ENCODE measurements around the gene LCAT.
A peak's percentile ranks its signal among the peaks of the same experiment; 100 is the strongest.

The LCAT gene

DNA sequence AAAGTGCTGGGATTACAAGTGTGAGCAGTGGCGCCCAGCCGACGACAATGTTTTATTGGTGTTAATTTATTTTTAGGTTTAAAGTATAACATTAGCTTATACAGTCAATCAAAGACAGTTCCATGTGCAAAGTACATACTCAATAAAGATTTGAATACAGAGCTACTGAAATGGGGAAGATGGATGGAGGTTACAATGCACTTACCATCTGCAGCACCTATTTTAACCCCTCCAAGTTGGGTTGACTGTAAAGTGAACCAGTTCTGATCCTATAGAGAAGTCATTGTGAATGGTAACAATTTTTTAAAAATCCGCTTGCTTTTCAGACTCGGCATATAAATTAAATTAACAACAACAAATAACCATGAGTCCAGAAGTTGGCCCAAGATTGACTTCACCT lies 51.5 kb downstream of the LCAT start:
- peak overlapping the region; percentile 78 for H3K27ac ChIP-seq
- TF ChIP-seq ZFX (IDR thresholded peaks at IDR 0.05; ENCODE audit: borderline replicate concordance) (no peak), CTCF (IDR thresholded peaks at IDR 0.05) (no peak)
